HG03354 (cell line): Measurements from ENCODE around the gene EEPD1.
"Not testable (repeated sequence)": the region's sequence is repeated elsewhere in the genome, so short reads cannot be mapped to it uniquely, and the experiment has no call there.

ENCODE experiments used
- ATAC-seq: cut with Tn5 transposase; IDR thresholded peaks from one replicate; pipeline ENCODE4 v1.9.1; 2021; ENCODE audit warnings: mild to moderate bottlenecking; ENCODE audit not compliant: unreplicated experiment, poor library complexity, severe bottlenecking

EEPD1 gene

DNA sequence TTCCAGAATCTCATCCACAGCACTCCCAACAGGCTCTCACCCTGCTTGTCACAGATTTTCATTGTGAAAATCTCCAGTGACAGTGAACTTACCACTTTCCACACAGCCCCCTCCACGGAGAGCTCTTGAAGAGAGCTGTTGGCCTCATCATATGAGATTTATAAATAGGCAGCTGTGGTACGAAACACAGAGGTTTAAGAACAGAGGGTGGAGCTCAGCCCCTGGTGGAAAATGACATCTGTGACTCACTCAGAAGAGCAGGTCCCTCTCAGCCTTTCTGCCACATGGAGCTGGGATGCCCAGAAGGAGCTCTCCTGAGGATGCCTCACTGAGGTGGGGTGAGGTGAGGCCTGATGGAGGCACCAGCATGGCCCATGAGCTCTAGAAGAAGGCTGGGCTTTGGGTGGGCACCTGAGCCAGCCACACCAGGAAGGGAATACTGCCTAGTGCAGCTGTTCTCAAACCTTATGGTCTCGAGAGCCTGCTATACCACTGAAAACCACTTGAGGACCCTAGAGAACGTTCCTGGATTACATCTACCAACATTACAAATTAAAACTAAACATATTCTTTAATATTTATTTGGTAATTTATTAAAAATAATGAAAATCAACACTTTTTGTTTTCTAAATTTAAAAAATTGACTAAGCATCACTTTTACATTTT, 25.8 kb upstream of the EEPD1 start:
- ATAC-seq = no peak

DNA sequence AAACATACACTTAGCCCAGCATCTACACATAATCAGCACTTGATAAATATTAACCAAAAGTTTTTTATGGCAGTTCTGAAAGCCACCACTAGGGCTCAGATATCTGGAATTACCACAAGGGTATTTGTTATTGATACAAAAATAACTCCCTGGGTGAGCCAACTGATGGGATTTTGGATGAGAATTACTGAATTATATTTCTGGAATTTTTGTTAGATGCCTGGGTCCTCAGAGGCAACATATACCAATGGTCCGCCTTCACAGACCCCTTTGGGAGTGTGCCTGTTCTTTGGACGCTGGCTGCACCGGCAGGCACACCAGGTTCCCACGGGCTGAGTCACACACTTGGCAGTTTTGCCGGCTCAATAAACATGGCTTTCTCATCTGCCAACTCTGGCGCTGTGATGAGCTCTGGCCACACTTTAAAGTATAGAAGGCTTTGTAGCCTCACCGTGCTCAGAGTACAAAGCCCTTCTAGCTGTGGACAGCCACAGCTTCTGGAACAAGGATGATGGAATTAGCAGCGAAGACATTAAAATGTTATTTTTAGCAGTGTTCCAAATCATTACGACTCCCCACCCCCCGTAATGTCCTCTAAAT, 24.5 kb upstream of the EEPD1 start:
- no peak for ATAC-seq

DNA sequence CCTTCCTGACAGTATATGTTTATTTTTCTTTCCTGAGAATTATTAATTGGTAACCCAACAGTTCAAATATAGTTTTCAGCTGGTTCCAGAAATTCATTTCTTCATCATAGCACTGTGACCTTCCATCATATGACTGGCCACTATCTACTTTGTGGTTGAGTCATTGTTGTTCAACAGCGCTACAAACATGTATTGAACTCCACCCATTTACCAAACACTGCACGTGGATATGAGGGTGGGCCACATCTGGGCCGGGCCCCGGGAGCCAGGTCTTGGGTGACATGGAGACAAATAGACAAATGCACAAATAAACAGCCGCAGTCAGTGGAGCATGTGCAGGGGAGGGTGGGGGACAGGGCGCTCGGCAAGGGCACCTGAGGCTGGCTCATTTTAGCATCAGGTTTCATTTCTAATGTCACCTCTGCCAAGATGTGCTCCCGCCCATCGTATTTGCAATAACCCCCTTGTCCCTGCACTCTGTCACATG, 24.0 kb upstream of the EEPD1 start:
- no peak for ATAC-seq

DNA sequence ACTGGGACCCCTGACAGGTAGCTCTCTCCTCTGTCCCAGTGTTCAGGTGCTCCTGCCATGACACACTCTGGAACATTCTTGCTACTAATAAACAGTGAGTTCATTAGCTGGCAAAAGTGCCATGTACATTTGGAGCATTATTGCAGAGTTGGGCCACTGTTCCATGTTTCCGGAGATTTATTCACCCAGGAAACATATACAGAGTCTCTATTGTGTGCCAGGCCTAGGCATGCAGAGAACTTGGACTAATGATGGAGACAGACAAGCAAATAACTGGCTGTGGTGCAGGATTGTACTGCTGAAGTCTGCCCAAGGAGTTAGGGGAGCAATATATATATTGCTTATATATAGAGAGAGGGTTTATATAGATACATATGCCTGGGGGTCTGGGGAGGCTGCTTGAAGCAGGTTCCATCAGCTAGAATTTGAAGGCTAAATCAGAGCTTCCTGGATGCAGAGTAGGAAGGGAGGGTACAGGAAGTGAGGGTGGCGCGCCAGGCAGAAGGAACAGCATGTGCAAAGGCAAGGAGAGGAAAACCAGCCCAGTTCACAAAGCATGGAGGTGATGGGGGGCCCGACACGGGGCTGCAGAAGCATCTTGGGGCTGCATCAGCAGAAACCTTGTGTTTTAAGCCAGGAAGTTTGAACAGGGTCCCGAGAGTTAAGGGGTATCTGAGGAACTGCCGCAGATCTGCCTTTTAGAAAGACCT, 22.7 kb upstream of the EEPD1 start:
- ATAC-seq = no peak

DNA sequence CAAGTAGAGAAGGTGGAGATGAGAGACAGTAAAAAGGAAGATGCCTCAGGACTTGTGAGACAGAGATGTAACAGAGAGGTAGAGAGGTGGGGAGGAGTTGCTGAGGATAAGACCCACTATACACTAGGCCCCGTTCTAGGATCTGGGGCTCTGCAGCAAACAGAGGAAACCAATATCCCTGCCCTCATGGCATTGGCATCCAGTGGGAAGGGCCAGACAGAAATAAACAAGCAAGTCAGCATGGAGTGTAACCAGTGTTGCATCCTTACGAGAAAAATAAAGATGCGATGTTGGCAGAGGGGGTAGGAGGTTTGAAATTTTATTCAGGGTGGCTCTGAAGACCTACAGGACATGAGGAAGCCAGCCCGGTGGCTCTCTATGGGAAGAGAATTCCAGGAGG, 22.0 kb upstream of the EEPD1 start:
- ATAC-seq = no peak

DNA sequence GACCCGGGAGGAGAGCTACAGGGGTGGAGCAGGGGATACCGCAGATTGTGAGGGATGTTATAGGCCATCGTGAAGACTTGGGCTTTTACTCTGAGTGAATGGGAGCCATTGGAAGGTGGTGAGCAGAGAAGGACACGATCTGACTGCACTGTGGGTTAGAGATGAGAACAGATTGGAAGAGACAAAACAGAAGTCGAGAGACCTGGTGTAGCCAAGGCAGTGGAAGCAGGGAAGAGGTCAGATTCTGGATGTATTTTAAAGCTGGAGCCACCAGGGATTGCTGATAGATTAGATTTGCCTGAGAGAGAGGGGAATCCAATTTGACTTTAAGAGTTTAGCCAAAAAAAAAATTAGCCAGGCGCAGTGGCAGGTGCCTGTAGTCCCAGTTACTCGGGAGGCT, 21.6 kb upstream of the EEPD1 start:
- ATAC-seq = no peak

DNA sequence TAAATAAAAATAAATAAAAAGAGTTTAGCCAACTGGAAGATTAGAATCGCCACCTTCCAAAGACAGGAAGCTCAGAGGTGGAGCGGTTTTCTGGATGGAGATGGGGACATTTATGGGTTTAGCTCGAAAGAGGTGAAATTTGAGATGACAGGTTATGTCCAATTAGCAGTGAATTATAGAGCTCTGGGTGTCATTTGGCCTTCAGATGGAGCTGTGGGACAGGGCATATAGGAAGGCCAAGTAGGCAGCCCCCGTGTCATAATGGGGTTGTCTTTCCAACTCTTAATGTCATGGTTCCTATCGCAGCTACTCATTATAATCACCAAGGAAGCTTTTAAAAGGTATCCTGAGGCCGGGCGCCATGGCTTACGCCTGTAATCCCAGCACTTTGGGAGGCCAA, 21.0 kb upstream of the EEPD1 start:
- no peak for ATAC-seq

DNA sequence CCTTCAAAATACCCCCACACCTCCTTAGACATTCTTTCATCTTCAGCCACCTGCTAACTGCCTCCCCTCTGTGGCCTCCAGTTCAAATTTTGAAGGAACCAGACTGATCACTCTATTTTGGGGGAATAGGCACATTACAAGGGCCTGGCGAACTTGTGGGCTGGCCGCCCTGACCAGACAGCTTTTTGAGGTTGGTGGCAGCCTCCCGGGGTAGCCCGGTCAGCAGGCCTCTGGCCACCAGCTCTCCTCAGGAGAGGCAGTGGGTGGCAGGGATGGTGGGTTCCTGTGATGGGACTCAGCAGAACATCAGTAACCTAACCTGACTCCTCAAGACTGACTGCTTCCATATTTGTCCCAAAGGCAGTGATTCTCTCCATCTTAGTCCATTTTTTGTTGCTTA, 17.4 kb upstream of the EEPD1 start:
- ATAC-seq = no peak

DNA sequence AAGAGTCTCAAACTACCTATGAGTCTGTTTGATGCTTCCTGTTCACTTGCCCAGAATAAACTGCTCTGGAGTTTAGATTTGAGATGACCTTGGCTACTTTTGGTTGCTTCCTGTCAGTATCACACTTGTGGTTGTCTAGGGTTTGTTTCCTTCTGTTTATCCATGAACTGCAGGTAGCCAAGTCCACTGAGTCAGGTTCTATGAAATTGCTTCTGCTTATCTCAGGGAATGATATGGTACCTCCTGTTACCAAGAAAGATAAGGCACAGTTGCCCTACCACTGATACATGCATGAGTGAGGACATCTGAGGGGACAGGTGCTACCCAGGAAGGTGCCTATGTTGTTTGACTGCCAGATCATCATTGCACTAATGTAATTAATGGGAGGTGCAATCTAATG, 15.8 kb upstream of the EEPD1 start:
- ATAC-seq = no peak

DNA sequence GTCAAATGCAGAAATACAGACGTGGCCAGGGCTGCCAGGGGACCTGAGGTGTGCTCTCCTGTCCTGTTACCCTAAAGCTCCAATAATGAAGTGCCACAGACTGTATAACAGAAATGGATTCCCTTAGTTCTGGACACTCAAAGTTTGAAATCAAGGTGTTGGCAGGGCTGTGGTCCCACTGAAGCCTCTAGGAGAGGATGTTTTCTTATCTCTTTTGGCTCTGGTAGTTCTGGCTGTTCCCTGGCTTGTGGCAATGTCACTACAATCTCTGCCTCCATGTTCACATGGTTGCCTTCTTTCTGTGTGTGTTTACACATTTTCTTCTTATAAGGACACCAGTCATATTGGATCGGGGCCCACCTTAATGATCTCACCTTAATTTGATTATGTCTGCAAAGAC, 15.3 kb upstream of the EEPD1 start:
- ATAC-seq = no peak

DNA sequence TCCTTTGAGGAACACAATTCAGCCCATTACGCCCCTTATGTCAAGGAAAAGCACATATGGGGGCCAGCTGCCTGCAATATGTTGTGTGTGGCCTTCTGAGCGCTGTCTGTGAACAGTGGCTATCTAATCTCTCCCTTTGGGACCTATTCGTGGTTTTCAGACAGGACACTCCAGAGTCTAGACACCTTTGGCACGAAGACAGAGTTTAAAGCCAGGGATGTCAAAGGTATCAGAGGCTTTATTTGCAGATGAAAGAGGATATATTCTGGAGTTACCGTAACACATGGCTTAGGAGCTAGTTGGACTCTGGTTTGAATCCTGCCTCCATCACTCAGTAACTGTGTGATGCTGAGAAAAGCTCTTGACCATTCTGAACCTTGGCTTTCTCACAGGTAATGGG, 14.8 kb upstream of the EEPD1 start:
- no peak for ATAC-seq

DNA sequence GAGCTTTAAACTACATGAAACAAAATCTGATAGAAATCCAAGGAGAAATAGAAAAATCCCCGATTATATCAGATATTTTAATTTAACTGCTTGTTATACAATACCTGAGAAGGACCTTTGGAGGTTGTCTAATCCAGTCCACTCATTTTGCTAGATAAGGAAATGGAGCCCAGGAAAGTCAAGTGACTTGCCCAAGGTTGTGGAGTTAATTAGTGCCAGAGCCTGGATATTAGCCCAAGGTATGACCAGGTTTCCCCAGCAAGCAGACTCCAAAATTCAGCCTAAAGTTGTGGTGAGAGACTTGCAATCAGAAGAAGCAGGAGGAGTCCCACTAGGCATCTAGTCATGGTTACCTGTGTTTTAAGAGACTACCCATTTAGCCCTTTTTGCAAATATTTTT, 11.7 kb upstream of the EEPD1 start:
- ATAC-seq = no peak

DNA sequence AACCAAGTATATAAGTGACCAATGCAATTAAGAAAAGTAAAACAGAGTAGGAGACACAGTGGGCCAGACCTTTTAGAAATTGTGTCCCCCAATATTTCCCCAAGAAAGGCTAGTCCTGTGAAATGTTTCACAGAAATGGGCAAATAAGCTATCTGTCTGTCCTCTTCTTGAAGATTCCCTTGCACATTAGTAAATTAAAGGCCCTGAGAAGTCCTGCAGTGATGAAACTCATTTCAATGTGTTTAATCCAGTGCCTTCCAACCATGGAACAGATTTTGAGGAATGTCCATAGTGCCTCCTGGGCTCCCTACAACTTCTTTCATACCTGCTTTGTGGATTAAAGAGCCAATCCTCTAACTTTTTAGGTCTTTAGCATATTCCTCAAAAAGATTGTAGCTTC, 11.2 kb upstream of the EEPD1 start:
- ATAC-seq = no peak

DNA sequence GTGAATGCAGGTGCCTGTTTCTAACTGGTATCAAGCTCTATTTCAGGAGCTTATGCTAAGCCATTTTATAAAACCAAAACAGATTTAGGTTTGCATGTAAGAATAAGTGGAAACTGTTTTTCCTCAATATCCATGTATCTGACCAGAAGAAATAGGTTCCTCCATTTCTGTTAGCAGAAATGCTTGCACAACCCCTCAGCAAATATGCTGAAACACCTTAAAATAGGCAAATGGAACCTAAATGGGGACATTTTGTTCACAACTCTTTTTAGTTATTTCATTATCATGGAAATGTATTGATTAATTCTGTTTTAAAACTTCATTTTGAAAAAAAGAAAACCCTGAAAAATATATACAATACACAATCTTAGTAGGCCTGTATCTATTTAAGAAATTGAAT, 8.9 kb upstream of the EEPD1 start:
- ATAC-seq = no peak

DNA sequence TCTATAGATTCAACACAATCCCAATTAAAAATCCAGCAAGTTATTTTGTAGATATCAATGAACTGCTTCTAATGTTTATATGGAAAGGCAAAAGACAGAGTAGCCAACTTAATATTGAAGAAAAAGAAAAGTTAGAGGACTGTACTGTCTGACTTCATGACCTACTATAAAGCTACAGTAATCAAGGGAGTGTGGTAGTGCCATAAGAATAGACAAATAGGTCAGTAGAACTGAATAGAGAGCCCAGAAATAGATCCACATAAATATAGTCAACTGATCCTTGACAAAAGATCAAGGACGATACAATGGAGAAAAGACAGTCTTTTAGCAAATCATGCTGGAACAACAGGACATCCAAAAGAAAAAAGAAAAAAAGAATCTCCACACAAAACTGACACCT, 7.4 kb upstream of the EEPD1 start:
- ATAC-seq = no peak

DNA sequence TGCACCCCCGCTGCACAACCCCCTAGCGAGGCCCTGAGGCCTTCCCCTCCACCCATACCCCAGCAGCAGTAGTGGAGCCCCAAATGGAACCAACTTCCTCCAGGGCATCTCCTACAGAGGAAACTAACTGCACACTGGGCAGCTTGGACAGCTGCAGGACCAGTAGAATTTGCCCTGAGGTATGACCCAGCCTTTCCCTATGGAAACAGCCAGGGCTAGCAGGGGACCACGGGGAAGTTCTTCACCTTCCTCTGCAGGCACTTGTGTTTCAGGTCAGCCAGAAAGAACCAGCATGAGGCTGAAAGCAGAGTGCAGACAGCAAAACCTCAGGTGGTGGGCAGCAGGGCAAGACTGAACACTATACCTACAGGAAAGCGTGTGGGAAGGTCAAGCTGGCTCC, 5.7 kb upstream of the EEPD1 start:
- no peak for ATAC-seq

DNA sequence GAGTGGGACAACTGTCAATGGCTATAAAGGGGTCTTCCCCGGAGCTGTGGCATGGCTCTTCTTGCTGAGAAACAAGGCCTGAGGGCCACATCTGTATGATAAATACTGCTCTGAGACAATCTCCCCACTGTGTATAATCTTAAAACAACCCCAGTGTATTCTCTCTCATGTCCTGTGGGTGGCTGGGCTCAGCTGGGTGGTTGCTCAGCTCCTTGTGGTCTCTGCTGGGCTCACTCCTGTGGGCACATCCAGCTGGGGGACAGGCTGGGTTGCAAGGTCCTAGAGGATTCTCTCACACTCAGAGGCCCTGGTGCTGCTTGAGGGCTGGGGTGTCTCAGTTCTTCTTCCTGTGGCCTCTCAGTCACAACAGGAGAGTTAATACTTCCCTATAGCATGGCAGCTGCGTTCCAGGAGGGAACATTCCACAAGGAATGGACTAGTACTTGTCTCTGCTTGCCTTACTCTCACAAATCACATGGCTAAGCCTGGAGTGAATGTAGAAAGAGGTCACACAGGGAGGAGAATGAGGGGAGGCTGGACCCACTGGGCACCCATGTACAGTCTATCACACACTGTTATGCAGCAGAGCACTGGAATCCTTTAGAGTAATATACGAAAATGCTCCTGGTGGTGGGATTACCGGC, 4.5 kb upstream of the EEPD1 start:
- ATAC-seq = no peak

DNA sequence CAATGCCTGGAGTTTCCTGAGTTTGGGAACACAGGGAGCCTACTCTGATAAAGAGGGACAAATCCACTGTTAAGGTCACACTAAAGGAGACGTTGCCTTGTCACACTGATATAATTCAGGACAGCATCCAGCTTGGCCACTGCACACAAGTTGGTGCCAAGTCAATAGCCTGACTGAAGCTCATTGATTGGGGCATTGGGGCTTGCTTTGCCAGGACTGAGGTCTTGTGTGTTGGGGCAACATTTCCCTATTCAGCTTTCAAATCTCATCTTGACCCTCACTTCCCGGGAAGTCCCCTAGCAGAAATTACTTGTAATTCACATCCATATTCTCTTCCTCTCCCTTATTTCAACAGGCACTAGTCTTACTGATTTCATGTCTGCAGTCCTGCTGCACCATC, 3.8 kb upstream of the EEPD1 start:
- not testable (repeated sequence) for ATAC-seq

DNA sequence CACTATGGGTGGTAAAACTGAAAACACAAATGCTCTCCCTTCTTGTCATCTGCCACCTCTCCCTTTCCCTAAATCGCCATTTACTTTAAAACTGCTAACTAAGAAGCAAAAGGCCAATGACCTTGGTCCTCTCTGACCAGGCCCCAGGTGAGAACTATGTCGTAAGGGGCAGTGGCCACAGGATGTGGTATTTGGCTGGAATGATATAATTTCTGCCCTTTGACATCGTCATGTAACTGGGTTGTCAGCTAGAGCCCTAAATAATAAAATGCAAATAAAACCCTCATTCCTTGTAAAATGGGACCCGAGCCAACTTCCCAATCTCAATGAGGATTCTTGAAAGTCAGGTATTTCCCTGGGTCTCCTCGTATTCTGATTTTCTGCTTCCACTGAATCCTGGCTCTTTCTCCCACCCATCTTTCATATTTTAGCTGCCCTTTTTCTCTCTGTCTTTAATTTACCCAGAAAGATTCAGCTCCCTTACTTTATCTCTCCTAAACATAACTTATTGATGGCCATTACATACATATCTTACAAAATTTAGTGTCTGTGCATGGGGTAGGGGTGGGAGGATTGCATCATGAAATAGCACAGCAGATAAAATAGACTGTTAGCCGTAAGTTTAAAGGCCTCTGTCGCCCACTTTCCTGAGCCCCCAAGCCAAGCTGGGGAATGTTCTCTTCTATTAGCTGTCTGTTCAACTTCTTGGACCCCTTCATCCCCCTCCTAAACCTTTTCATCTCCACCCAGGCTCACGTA, 3.2 kb upstream of the EEPD1 start:
- no peak for ATAC-seq
